Heart left ventricle (tissue), 16 donors: ENCODE data around the gene DUSP23. TPM values are rescaled to one million over a fixed set of nuclear protein-coding genes. Genes with fewer than 3 reads are reported as not detected.

Source experiments
- ATAC-seq, 4 donors: fragments of 200-7000 bp; cut with Tn5 transposase; one replicate each; pipeline ENCODE4 v1.9.1; 2020 to 2022; ENCODE audit warnings: moderate library complexity in 4 of 4, mild to moderate bottlenecking in 3 of 4, moderate number of reproducible peaks in 1 of 4
- DNase-seq, 5 donors: peaks; one replicate each; pipeline ENCODE4 v3.0.0-alpha.2; 2020
- H3K27ac ChIP-seq, 12 donors: fragments of 200-600 bp; sonication (generic) in 4 of 12; one replicate each; pipeline versions ENCODE4 v1.5.0 to v1.8.0; 2016 to 2022; ENCODE audit warnings: mild to moderate bottlenecking in 2 of 12
- H3K27me3 ChIP-seq, 9 donors: fragments of 200-600 bp; sonication (generic) in 2 of 9; one replicate each; pipeline versions ENCODE4 v1.5.1 to v1.8.0; 2016 to 2022; ENCODE audit warnings: mild to moderate bottlenecking in 3 of 9
- H3K36me3 ChIP-seq, 9 donors: fragments of 200-600 bp; sonication (generic) in 2 of 9; one replicate each; pipeline versions ENCODE4 v1.5.0 to v1.8.0; 2018 to 2022; ENCODE audit warnings: mild to moderate bottlenecking in 2 of 9
- H3K4me1 ChIP-seq, 12 donors: fragments of 200-600 bp; sonication (generic) in 4 of 12; one replicate each; pipeline versions ENCODE4 v1.5.0 to v1.8.0; 2016 to 2022; ENCODE audit warnings: mild to moderate bottlenecking in 3 of 12
- H3K4me3 ChIP-seq, 12 donors: fragments of 200-600 bp; sonication (generic) in 4 of 12; one replicate each; pipeline versions ENCODE4 v1.5.0 to v1.8.0; 2017 to 2022; ENCODE audit warnings: mild to moderate bottlenecking in 9 of 12, moderate library complexity in 4 of 12
- H3K9me3 ChIP-seq, 12 donors: fragments of 200-600 bp; sonication (generic) in 4 of 12; one replicate each; pipeline versions ENCODE4 v1.5.0 to v1.8.0; 2016 to 2022; ENCODE audit warnings: mild to moderate bottlenecking in 1 of 12
- POLR2A ChIP-seq, 2 donors: fragments of 450-650 bp; IDR thresholded peaks; one replicate each; pipeline ENCODE4 v1.6.1; 2017; ENCODE audit warnings: antibody characterized with exemption in 2 of 2, mild to moderate bottlenecking in 2 of 2, moderate library complexity in 2 of 2
- WGBS, 4 donors: extraction: QIAGEN DNeasy Blood & Tissue Kit in 2 of 4; methylation state at CpG; one replicate each; pipeline versions ENCODE4 v1.1.5 to v1.1.7; 2013 to 2018; 5-methylcytosine and 5-hydroxymethylcytosine counted together
- intact Hi-C, 10 donors: fragments of 100-400 bp; cut with DNase I; formaldehyde crosslinking; loops; one replicate each; pipeline versions ENCODE4 v1.11.1 to v1.14.2; 2022
- polyA plus RNA-seq, 2 donors: library from polyadenylated mRNA; stranded (reverse); fragments of 200-250 nt; gene quantifications; one replicate each; pipeline ENCODE4 v1.2.3, GENCODE V29; 2013
- total RNA-seq, 9 donors: library from RNA; depleted of rRNA in 2 of 9; stranded (reverse); fragments of >200 nt in 2 of 9; fragmentation: NEBNext Ultra II Directional in 3 of 9; extraction: Animal tissue kit (Norgen Biotek cat#: 25700) in 3 of 9; gene quantifications; one replicate each; pipeline versions ENCODE4 v1.1.0 to v1.2.4, GENCODE V29; 2016 to 2023
- TF ChIP-seq, protein P1 (sequence below), 12 donors: fragments of 200-600 bp; sonication (generic) in 4 of 12; IDR thresholded peaks; one replicate each; pipeline versions ENCODE4 v1.5.0 to v1.8.0; 2018 to 2022; ENCODE audit warnings: antibody characterized with exemption in 12 of 12, mild to moderate bottlenecking in 5 of 12
- donor health status: ischemic (EF 13 %, LVEDD 7.1; RV severe dilation, severe dysfunction).
- donor health status: healthy with polysubstance abuse.
- donor health status: DM: no; HTN: yes; CAD: no.
- donor health status: DM: no; HTN: no; CAD: no.
- donor health status: ischemic (EF 25% LVEDD 6.9; RV normal size, moderate dysfunction).
- donor health status: ischemic (EF 25% LVEDD 5.7; RV mildly dilated, moderate dysfunction).
- donor health status: healthy.
- donor health status: DM: yes; HTN: yes; CAD: no.
- donor health status: ischemic (EF 35%, LVEDD 5.7; RV mildly dilated, moderate dysfunction).
- donor health status: nonischemic (EF 11% LVEDD 7.7; RV severe dilation, severe dysfunction).
- donor health status: DM: yes; HTN: yes; CAD: no.
- donor health status: PGD.
- donor health status: ischemic (EF 29% LVEDD 5.4; RV normal size, mild dysfunction).
- donor health status: nonischemic (EF 23%, LVEDD 6.1; RV moderate dilation, normal function).

Gene DUSP23
- total and polyA plus RNA-seq, 11 donors, result 10.0 to 59.2 (median 22.6) TPM

DNA sequence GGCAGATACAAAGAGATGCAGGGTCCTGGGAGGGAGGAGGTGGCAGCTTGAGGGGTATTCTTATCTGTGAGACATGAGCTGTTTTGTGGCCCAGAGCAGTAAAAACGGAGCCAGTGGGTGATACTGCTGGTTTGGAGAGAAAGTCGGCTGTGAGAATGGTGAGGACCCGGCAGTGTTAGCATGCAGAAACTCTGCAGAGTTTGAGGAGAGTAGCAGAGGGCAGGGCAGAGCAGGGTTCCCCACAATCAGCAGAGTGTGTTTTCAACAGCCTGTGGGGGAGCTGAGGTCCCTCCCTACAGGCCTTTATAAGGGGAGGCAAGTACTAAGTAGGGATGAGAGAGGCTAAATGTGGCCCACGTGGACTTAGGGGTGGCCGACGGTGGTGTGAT is 46.3 kb downstream of the DUSP23 start:
- TF ChIP-seq, protein P1, sequence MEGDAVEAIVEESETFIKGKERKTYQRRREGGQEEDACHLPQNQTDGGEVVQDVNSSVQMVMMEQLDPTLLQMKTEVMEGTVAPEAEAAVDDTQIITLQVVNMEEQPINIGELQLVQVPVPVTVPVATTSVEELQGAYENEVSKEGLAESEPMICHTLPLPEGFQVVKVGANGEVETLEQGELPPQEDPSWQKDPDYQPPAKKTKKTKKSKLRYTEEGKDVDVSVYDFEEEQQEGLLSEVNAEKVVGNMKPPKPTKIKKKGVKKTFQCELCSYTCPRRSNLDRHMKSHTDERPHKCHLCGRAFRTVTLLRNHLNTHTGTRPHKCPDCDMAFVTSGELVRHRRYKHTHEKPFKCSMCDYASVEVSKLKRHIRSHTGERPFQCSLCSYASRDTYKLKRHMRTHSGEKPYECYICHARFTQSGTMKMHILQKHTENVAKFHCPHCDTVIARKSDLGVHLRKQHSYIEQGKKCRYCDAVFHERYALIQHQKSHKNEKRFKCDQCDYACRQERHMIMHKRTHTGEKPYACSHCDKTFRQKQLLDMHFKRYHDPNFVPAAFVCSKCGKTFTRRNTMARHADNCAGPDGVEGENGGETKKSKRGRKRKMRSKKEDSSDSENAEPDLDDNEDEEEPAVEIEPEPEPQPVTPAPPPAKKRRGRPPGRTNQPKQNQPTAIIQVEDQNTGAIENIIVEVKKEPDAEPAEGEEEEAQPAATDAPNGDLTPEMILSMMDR (IDR thresholded peaks at IDR 0.05), result no peak
- TF ChIP-seq POLR2A (IDR thresholded peaks at IDR 0.05), result no peak
- WGBS, 4 donors, result 83 to 89% (median 87%) methylated on average over 6 of the region's 6 CpGs
- Histone ChIP-seq H3K4me3 (peak overlapping the region in 4 of 12 donors; percentile 4 to 58 (median 8)), H3K4me1 (peaks cover 0 to 74% (median 0%) of the 10 kb centered on the region in 12 donors), H3K27me3 (peaks cover 0 to 10% (median 0%) of the 10 kb centered on the region in 9 donors), H3K9me3 (no peaks in the 10 kb centered on the region), H3K36me3 (no peaks in the 10 kb centered on the region), H3K27ac (peak overlapping the region in 2 of 12 donors; percentile 13 to 91)
- intact Hi-C loops, result no loop called here
- ATAC-seq (no peak), DNase-seq (no peak)

DNA sequence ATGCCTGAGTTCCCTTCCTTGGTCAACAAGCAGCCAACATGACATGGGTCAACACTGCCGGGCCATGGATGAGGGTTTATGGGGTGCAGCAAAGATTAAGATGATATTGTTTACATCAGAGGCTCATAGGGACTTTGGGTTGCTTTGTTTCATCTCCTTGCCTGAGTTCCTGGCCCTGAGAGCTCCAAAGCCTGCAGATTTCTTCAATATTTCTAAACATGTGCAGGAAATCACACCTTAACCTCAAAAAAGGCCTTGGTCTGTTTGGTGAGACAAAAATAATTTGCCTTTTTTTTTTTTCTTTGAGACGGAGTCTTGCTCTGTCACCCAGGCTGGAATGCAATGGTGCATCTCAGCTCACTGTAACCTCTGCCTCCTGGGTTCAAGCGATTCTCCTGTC is 46.8 kb downstream of the DUSP23 start:
- no peak for TF ChIP-seq POLR2A (IDR thresholded peaks at IDR 0.05)
- TF ChIP-seq, protein P1 (IDR thresholded peaks at IDR 0.05), result no peak
- H3K27me3 ChIP-seq, result peaks cover 0 to 10% (median 0%) of the 10 kb centered on the region in 9 donors
- ATAC-seq, result no peak
- peak overlapping the region in 1 of 12 donors; percentile 91 for H3K27ac ChIP-seq
- H3K36me3 ChIP-seq, result peaks cover 0 to 3% (median 0%) of the 10 kb centered on the region in 9 donors
- WGBS, 4 donors, result 95 to 100% (median 96%) methylated on average over 3 of the region's 3 CpGs
- peak overlapping the region in 3 of 12 donors; percentile 4 to 58 (median 7) for H3K4me3 ChIP-seq
- H3K4me1 ChIP-seq, result peaks cover 0 to 74% (median 0%) of the 10 kb centered on the region in 12 donors
- intact Hi-C loops, result no loop called here
- no peak for DNase-seq
- H3K9me3 ChIP-seq, result no peaks in the 10 kb centered on the region

DNA sequence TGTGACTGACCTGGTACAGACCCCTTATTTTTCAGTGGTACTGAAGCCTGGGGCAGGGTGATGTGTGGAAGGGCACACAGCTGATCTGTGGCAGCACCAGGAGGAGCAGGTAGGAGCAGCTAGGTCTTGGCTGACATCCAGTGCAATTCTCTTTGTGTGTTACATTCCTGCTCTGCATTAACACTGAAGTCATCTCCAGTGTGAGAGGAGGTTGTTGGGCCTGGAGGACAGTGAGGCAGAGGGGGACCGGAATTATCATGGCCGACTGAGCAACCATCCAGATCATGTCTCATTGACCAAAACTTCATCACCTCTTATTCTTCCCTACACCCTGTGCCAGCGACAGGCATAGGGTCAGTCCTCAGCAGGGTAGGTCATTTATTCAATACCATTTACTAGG is 47.4 kb downstream of the DUSP23 start:
- Histone ChIP-seq H3K4me1 (peaks cover 0 to 74% (median 0%) of the 10 kb centered on the region in 12 donors), H3K27ac (peak overlapping the region in 1 of 12 donors; percentile 91), H3K27me3 (peaks cover 0 to 6% (median 0%) of the 10 kb centered on the region in 9 donors), H3K4me3 (peak overlapping the region in 1 of 12 donors; percentile 58), H3K9me3 (no peaks in the 10 kb centered on the region), H3K36me3 (peaks cover 0 to 10% (median 0%) of the 10 kb centered on the region in 9 donors)
- intact Hi-C loops, result no loop called here
- no peak for ATAC-seq
- no peak for DNase-seq
- WGBS, 4 donors, result 48 to 95% (median 71%) methylated on average over 3 of the region's 3 CpGs
- TF ChIP-seq POLR2A (IDR thresholded peaks at IDR 0.05), result no peak
- TF ChIP-seq, protein P1 (IDR thresholded peaks at IDR 0.05), result no peak

DNA sequence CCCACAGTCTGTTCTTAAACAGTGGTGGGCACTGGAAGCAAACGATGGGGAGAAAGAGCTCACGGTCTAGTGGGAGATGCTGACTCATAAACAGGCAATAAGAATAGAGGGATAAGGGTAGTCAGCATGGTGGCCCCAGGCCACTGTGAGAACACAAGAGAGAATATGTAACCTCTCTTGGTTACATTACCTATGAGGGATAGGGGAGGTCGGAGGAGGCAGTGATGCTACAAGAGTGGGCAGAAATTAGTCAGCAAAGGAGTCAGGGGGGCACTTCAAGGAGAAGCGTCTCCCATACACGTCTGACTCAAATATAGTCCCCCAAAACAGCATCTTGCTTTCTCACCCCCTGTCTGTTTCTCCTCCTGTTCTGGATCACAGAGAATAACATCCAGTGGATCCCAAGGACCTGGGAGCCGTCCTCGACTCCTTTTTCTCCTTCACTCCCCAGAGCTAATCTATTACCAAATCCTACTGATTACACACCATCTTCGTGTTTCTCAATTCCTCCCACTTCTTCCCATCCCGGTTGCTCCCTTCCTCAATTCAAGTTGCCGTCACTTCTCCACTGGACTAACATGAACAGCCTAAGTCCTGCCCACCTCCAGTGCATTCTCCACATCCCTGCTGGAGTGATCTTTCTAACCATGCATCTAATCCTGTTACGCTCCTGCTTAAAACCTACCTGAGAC is 48.0 kb downstream of the DUSP23 start:
- Histone ChIP-seq H3K4me1 (peaks cover 0 to 68% (median 0%) of the 10 kb centered on the region in 12 donors), H3K27ac (peak overlapping the region in 1 of 12 donors; percentile 91), H3K36me3 (peaks cover 0 to 15% (median 0%) of the 10 kb centered on the region in 9 donors), H3K27me3 (peaks cover 0 to 6% (median 0%) of the 10 kb centered on the region in 9 donors), H3K9me3 (no peaks in the 10 kb centered on the region), H3K4me3 (peak overlapping the region in 1 of 12 donors; percentile 58)
- WGBS, 4 donors, result 86 to 89% (median 88%) methylated on average over 11 of the region's 11 CpGs
- TF ChIP-seq POLR2A (IDR thresholded peaks at IDR 0.05), result no peak
- TF ChIP-seq, protein P1 (IDR thresholded peaks at IDR 0.05), result no peak
- DNase-seq, result no peak
- intact Hi-C loops, result no loop called here
- ATAC-seq, result peak in 1 of 4 donors; percentile 19
